ENCODE results near the gene SLC1A2.

Gene SLC1A2

GRCh38 chr11:35223991-35224390 is 195.4 kb downstream of the SLC1A2 start:
- DNase-seq (ENCODE audit: low read depth, low spot score) = no peak

- DNase-seq (ENCODE audit: low read depth, low spot score) = peak; percentile 62
Observed at GRCh38 chr11:35223371-35223796, 196.0 kb downstream of the SLC1A2 start.

DNA sequence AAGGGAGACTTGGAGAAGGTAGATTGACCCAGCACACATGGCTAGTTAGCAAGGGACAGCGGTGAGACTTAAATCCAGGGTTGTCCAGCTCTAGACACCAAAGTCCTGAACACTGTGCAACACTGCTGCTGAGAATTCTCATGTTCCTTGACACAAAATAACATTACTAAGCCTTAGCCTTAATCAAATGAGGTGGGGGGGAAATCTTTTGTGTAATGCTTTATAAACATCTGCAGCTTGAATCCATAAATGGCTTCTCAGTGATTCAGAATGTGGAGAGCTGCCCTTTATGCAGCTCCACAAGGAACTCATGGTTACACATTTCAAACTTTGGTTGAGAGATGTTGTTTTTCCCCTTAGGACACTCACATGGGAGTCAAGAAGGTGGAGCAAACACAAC is 200.4 kb downstream of the SLC1A2 start:
- DNase-seq (ENCODE audit: low read depth, low spot score) = peak; percentile 33

DNA sequence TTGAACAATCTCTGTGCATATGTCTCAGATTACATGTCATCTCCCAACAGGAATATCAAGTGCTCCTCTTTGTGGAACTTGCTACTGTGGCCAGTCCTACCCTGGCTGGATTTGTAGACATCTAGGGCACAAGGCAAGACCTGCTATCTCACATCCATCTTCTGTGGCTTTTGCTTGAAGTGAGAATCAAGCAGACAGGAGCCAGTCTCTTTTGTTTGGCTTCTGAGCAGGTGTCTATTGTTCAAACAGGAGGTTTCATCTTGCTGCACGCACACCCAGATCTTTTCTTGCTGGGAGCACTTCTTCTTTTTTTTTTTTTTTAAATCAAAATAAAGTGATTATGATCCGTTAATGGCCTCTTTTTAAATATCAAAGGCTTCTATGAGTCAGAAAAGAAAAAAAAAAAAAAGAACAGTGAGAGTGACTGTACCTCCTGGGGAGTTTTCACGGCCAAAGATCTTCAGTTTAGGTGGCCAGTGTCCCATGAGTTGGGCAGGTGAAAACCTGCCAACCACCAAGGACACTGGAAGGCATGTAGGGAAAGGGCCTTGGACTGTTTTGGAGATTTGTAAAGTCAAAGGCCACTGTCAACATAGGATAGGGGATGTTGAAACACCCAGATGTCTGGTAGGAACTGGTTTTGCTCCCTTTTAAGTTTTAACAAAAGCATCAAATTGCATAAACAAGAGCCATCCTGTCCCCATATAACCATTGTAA is 202.2 kb downstream of the SLC1A2 start:
- no peak for DNase-seq (ENCODE audit: low read depth, low spot score)

GRCh38 chr11:35215945-35216344 is 203.4 kb downstream of the SLC1A2 start:
- DNase-seq (ENCODE audit: low read depth, low spot score) = peak; percentile 41

GRCh38 chr11:35214792-35215193 is 204.6 kb downstream of the SLC1A2 start:
- peak; percentile 97 for DNase-seq (ENCODE audit: low read depth, low spot score)

DNA sequence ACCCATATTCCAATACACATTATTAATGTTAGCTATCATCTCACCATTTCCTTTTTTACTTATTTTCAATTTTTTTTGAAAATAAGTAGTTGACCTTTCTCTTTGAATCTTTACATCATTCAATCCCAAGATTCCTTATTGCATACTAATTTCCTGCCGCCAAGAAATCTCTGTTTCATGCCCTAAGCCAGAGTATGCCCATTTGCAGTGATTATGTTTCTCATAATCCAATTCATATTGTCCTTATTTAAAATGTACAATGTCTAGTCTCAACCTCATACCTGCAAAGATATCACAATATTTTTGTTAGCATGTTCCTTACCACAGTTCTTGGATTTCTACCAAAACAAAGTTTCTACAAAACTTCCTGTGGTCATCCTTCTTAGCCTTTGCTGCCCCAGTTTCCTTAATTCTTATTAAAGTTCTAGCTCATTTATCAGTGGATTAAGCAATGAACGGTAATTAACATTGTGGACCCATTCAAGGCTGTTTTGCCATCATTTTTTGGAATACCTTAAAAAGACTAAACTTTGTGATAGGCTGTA is 205.1 kb downstream of the SLC1A2 start:
- DNase-seq (ENCODE audit: low read depth, low spot score) = no peak

DNA sequence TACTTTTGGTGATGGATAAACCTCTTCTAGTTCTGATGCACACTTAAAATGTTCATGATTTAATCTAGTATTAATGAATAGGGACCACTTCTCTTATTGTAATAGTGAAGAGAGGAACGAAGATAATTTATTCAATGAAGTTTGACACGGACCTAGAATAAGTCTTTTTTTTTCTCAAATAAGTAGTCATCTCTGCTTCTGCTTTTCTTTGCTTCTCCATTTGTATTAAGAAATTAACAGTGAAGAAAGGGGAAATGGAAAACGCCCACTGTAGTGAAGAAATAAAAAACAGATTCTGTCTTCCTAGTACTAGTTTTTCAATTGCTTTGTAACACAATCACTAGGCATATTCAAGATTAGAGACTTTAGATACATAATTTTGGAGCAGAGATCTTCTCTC is 207.4 kb downstream of the SLC1A2 start:
- DNase-seq (ENCODE audit: low read depth, low spot score) = no peak

GRCh38 chr11:35210876-35211546 is 208.3 kb downstream of the SLC1A2 start:
- no peak for DNase-seq (ENCODE audit: low read depth, low spot score)

GRCh38 chr11:35208795-35209194 is 210.6 kb downstream of the SLC1A2 start:
- no peak for DNase-seq (ENCODE audit: low read depth, low spot score)

GRCh38 chr11:35207471-35208403 is 211.6 kb downstream of the SLC1A2 start:
- no peak for DNase-seq (ENCODE audit: low read depth, low spot score)

GRCh38 chr11:35206616-35207015 is 212.7 kb downstream of the SLC1A2 start:
- no peak for DNase-seq (ENCODE audit: low read depth, low spot score)

- no peak for DNase-seq (ENCODE audit: low read depth, low spot score)
Observed at GRCh38 chr11:35204614-35205013, 214.7 kb downstream of the SLC1A2 start.

Measured in astrocyte of the hippocampus (primary cell).